Fibroblast of peridontal ligament (primary cell): Measurements from ENCODE around the gene CRADD.
"Not testable (repeated sequence)": the region's sequence is repeated elsewhere in the genome, so short reads cannot be mapped to it uniquely, and the experiment has no call there.

Experiments
- DNase-seq: peaks from one replicate; pipeline ENCODE4 v3.0.0-alpha.2; 2010; ENCODE audit errors: extremely low read depth

CRADD gene

GRCh38 chr12:93873561-93873960 lies 196.4 kb downstream of the CRADD start:
- DNase-seq, result no peak

- no peak for DNase-seq
These were observed 198.0 kb downstream of the CRADD start for GRCh38 chr12:93875157-93875556.

GRCh38 chr12:93876360-93876759 lies 199.2 kb downstream of the CRADD start:
- DNase-seq, result no peak

GRCh38 chr12:93877446-93877845 lies 200.3 kb downstream of the CRADD start:
- no peak for DNase-seq

GRCh38 chr12:93879476-93880421 lies 202.6 kb downstream of the CRADD start:
- DNase-seq, result peak; percentile 76

- DNase-seq, result no peak
These were observed 203.8 kb downstream of the CRADD start for GRCh38 chr12:93880853-93881522.

DNA sequence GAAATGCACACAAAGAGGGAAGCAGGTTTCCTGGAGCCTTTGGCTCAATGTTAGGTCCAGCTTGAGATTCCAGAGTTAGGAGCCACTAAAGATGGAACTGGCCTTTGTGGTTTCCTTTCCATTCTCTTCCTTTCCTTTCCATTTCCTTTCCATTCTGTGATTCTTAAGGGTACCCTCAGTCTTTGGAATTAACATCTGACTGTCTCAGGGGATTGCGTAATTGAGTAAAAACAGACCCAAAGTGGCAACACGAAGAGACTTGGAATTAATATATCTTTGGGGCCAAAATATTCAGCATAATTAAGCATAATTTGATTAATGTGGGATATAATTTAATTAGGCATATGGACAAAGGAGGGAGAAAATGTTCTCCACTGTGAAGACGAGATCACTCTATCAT lies 205.6 kb downstream of the CRADD start:
- no peak for DNase-seq

GRCh38 chr12:93883436-93884154 lies 206.4 kb downstream of the CRADD start:
- DNase-seq, result peak; percentile 78

DNA sequence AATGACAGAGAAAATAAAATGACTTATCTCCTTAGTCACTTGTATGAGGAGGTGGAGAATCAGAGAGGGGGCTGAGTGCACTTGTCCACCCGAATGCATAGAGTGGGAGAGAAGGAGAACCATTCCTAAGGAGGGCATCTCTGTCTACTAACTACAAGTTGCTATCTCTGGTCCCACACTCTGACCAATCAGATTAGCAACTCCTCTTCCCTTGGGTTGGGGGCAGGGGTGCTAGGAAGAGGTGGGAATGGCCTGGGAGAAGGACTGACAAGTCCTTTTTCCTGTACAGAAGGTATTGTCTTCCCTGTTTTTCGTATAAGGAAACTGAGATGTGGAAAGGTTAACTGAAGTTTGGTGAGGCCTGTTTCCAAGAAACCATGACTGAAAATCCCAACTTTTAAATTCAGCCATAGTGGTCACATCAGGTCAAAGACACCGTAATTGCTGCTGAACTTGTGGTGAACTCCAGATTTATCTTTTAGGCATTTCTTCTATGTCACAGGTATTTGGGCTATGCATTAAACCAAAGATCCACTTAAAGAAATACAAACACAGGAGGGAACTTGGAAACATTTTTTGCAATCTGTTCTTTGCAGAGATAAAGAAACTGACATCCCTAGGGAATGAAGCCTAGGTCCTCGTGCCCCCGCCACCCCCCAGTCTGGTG lies 207.8 kb downstream of the CRADD start:
- no peak for DNase-seq

DNA sequence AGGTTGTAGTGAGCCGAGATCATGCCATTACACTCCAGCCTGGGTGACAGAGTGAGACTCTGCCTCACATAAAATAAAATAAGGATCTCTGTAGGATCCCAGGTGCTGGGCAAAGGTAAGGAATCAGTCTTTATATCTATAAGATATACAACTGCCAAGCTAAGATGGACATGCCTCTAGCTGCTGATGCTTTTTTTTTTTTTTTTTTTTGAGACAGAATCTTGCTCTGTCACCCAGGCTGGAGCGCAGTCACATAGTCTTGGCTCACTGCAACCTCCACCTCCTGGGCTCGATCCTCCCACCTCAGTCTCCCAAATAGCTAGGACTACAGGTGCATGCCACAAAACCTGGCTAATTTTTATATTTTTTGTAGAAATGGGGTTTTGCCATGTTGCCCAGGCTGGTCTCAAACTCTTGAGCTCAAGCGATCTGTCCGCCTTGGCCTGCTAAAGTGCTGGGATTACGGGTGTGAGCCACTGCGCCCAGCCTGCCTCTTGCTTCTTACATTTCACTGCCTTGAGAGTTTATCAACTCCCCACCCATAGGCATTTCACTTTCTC lies 208.9 kb downstream of the CRADD start:
- not testable (repeated sequence) for DNase-seq

DNA sequence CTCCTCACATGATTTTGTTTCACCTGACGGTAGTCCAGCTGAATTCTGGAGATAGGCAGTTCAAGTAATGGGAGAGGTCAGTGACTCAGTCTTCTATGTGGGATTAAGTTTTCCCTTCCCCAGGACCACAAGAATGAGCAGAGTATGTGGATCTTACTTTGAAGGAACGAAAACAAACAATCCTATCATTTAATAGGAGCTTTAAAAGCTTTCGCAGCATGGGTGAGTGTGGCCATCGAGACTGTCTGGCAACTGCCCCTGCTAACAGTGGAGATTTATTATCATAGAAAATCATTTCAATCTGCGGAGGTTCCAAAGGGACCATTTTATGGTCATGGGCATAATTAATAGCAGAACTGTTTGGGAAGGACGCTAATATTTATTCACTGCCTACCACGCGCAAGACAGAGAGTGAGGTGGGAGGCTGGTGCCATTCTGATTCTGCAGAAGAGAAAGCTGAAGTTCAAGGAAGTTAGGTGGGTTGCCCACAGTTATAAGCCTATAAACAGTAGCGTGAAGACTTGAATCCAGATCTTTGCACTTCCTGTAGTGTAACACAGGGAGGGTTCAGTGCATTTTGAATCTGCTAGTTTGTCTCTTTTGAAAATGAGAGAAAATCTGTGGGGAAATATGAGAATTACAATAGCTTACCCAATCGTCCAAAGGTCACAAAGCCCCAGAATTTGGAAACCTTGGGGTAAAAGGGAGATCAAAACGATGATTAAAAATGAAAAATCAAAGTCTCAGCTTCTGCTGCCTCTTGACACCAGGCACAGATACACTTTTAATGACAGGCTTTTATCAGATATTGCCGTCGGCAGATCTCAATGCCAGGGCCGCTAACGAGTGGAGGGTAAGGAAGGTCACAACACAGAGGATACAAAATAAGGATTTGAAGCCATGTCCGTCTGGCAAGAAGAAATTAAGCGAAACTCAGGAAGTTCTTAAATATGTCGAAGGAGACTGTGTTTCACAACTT lies 209.6 kb downstream of the CRADD start:
- DNase-seq, result peak; percentile 45

- DNase-seq, result no peak
These were observed 211.8 kb downstream of the CRADD start for GRCh38 chr12:93888964-93889363.

DNA sequence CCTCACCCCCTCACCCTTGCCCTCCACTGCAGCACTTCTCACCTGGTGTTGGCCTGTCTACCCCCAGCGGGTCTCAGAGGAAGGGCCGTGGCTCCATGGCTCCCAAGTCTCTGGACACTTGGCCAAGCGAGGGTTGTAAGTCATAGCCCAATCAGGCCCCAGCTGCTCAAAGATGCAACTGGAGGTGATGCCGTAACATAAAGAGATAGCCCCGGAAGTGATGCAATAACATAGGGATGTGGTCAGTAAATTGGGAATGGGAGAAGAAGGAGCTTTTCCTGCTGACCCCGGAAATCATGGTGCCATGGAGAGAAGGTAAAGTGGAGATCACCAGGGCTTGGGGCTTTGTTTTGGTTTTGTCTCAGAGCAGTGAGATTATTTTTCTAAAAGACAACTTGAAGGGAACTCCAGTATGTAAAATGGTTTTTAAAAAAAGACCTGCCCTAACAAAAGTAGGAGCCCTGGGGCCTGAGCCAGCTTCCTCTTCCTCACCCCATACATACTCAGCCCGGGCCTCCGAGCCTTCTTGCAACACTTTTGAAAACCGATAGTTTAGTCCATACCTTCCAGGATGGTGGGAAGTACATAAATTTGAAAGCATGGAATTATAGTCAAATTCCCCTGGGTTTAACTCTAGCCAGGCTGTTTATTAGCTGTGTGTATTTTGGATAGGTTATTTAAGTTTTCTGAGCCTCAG lies 212.5 kb downstream of the CRADD start:
- peak; percentile 56 for DNase-seq

GRCh38 chr12:93892423-93893268 lies 215.5 kb downstream of the CRADD start:
- DNase-seq, result no peak

GRCh38 chr12:93894391-93895088 lies 217.4 kb downstream of the CRADD start:
- peak; percentile 78 for DNase-seq

- DNase-seq, result peak; percentile 64
These were observed 217.9 kb downstream of the CRADD start for GRCh38 chr12:93895089-93895445.

DNA sequence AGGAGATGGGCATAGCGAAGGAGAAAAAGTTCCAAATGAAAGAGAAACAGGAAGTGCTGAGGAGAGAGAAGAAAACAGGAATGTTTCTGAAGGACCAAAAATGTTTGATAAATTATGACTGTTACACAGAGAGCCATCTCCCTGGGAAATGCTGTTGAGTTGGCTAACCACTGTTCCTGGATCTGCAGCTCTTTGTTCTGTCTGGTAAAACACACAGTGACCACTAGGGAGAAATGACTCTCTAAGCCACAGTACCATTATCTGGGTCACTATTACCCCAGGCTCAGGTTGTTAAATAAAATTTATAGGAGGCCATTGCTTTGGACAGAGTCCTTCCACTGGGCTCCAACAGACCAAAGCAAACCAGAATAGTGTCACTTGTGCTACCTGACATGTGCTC lies 219.3 kb downstream of the CRADD start:
- DNase-seq, result no peak

GRCh38 chr12:93896952-93897351 lies 219.8 kb downstream of the CRADD start:
- DNase-seq, result no peak
